Activated CD4-positive, alpha-beta T cell treated with anti-CD3 and anti-CD28 coated beads for 36 hours (primary cell): ENCODE results near the gene ISLR. TPM values are rescaled to one million over a fixed set of nuclear protein-coding genes. Genes with fewer than 3 reads are reported as not detected.
"Not testable (repeated sequence)": the region's sequence is repeated elsewhere in the genome, so short reads cannot be mapped to it uniquely, and the experiment has no call there.

Source experiments
- ATAC-seq: fragments of 200-7000 bp; cut with Tn5 transposase; one replicate; pipeline ENCODE4 v1.10.0; 2021; ENCODE audit warnings: mild to moderate bottlenecking, moderate library complexity
- CTCF ChIA-PET: fragments of 350-600 bp; sonication (Branson Sonifier 250); formaldehyde crosslinking; loops from one replicate; lab custom pipeline; 2021; ENCODE audit warnings: antibody characterized with exemption; lab: Charles Lee
- POLR2A ChIA-PET: fragments of 350-600 bp; sonication (Branson Sonifier 250); formaldehyde crosslinking; loops from one replicate; lab custom pipeline; 2021; ENCODE audit warnings: antibody characterized with exemption, inconsistent platforms; lab: Charles Lee
- DNase-seq: peaks from one replicate; pipeline ENCODE4 v3.0.0-alpha.2; 2020
- H3K27ac Mint-ChIP-seq: one replicate; pipeline ENCODE4 v1.8.0; 2021; ENCODE audit warnings: mixed read lengths
- H3K27me3 Mint-ChIP-seq: one replicate; pipeline ENCODE4 v1.8.0; 2021; ENCODE audit warnings: mixed read lengths
- H3K36me3 Mint-ChIP-seq: one replicate; pipeline ENCODE4 v1.8.0; 2021; ENCODE audit warnings: low read depth, mixed read lengths
- H3K4me1 Mint-ChIP-seq: one replicate; pipeline ENCODE4 v1.8.0; 2021; ENCODE audit warnings: mixed read lengths
- H3K4me3 Mint-ChIP-seq: one replicate; pipeline ENCODE4 v1.8.0; 2021; ENCODE audit warnings: mild to moderate bottlenecking, moderate library complexity, mixed read lengths
- H3K9me3 Mint-ChIP-seq: one replicate; pipeline ENCODE4 v1.8.0; 2021; ENCODE audit warnings: low read depth, mixed read lengths
- intact Hi-C, 2 experiments: fragments of 100-400 bp; cut with DNase I in 1 of 2; cut with micrococcal nuclease in 1 of 2; formaldehyde crosslinking; loops; one replicate each; pipeline versions ENCODE4 v1.14.2 to v1.15.1; 2022 to 2024; cut with DNase I, micrococcal nuclease
- total RNA-seq, 2 experiments: library from RNA; stranded (reverse); gene quantifications; one replicate each; pipeline ENCODE4 v1.2.3, GENCODE V29; 2021

The ISLR gene
- total RNA-seq, 2 experiments from 2014 or later, result not detected

GRCh38 chr15:74160390-74160789, 13.1 kb upstream of the ISLR start:
- intact Hi-C loops, result not testable (repeated sequence)

GRCh38 chr15:74162195-74162536, 11.3 kb upstream of the ISLR start:
- H3K4me3 Mint-ChIP-seq, intact Hi-C loops, H3K36me3 Mint-ChIP-seq, H3K27ac Mint-ChIP-seq, DNase-seq, H3K9me3 Mint-ChIP-seq, POLR2A ChIA-PET, ATAC-seq: not testable (repeated sequence)
- CTCF ChIA-PET, result interaction anchor here (0.9 to 1.3 kb wide), 3 partner anchors 9 to 198 kb away, joined by 3 to 5 read pairs (median 3); no protein-coding TSS in a partner anchor
- peaks cover 23% of the 10 kb centered on the region for H3K4me1 Mint-ChIP-seq
- peaks cover 25% of the 10 kb centered on the region for H3K27me3 Mint-ChIP-seq

More at GRCh38 chr15:74160390-74160789, 13.1 kb upstream of the ISLR start:
- CTCF ChIA-PET, result interaction anchor here (1.8 kb wide), 1 partner anchor 31 kb away, joined by 5 read pairs; no protein-coding TSS in a partner anchor
- DNase-seq, POLR2A ChIA-PET, H3K9me3 Mint-ChIP-seq, H3K27ac Mint-ChIP-seq, H3K36me3 Mint-ChIP-seq, H3K4me3 Mint-ChIP-seq, ATAC-seq: not testable (repeated sequence)
- peaks cover 25% of the 10 kb centered on the region for H3K27me3 Mint-ChIP-seq
- H3K4me1 Mint-ChIP-seq, result peaks cover 26% of the 10 kb centered on the region

GRCh38 chr15:74165461-74165860, 8.0 kb upstream of the ISLR start:
- intact Hi-C loops, result no loop called here
- CTCF ChIA-PET, result interaction anchor here (0.8 to 1.6 kb wide), 2 partner anchors 22 to 40 kb away, joined by 3 read pairs; no protein-coding TSS in a partner anchor

GRCh38 chr15:74167891-74168331, 5.6 kb upstream of the ISLR start:
- H3K27me3 Mint-ChIP-seq, result peaks cover 11% of the 10 kb centered on the region

More at GRCh38 chr15:74165461-74165860, 8.0 kb upstream of the ISLR start:
- POLR2A ChIA-PET, result no interaction called here
- Mint-ChIP-seq H3K4me1 (no peaks in the 10 kb centered on the region), H3K9me3 (no peaks in the 10 kb centered on the region), H3K27ac (no peak overlapping the region), H3K4me3 (no peak overlapping the region), H3K27me3 (peaks cover 16% of the 10 kb centered on the region), H3K36me3 (no peaks in the 10 kb centered on the region)
- ATAC-seq (no peak), DNase-seq (no peak)

GRCh38 chr15:74168711-74169126, 4.8 kb upstream of the ISLR start:
- ATAC-seq (no peak), DNase-seq (no peak)
- Mint-ChIP-seq H3K36me3 (no peaks in the 10 kb centered on the region), H3K9me3 (no peaks in the 10 kb centered on the region), H3K4me3 (no peak overlapping the region), H3K27ac (no peak overlapping the region), H3K4me1 (no peaks in the 10 kb centered on the region), H3K27me3 (peaks cover 8% of the 10 kb centered on the region)
- intact Hi-C loops, result no loop called here
- CTCF ChIA-PET, result interaction anchor here (0.6 kb wide), 1 partner anchor 199 kb away, joined by 3 read pairs; no protein-coding TSS in a partner anchor
- POLR2A ChIA-PET, result no interaction called here

More at GRCh38 chr15:74167891-74168331, 5.6 kb upstream of the ISLR start:
- ChIA-PET CTCF (interaction anchor here (0.6 kb wide), 1 partner anchor 467 kb away, joined by 3 read pairs; no protein-coding TSS in a partner anchor), POLR2A (no interaction called here)
- Mint-ChIP-seq H3K27ac (no peak overlapping the region), H3K9me3 (no peaks in the 10 kb centered on the region), H3K4me3 (no peak overlapping the region), H3K36me3 (no peaks in the 10 kb centered on the region), H3K4me1 (no peaks in the 10 kb centered on the region)
- intact Hi-C loops, result no loop called here
- no peak for DNase-seq
- no peak for ATAC-seq

GRCh38 chr15:74170071-74170844, 3.3 kb upstream of the ISLR start:
- Mint-ChIP-seq H3K36me3 (no peaks in the 10 kb centered on the region), H3K4me3 (no peak overlapping the region), H3K4me1 (no peaks in the 10 kb centered on the region), H3K27me3 (no peaks in the 10 kb centered on the region), H3K9me3 (no peaks in the 10 kb centered on the region), H3K27ac (no peak overlapping the region)
- ChIA-PET CTCF (no interaction called here), POLR2A (no interaction called here)
- DNase-seq, result no peak
- intact Hi-C loops, result no loop called here
- no peak for ATAC-seq

- no peak overlapping the region for H3K4me3 Mint-ChIP-seq
- no peaks in the 10 kb centered on the region for H3K36me3 Mint-ChIP-seq
- CTCF ChIA-PET, result interaction anchor here (1.2 kb wide), 1 partner anchor 9 kb away, joined by 3 read pairs; no protein-coding TSS in a partner anchor
- ATAC-seq, result no peak
- no peak overlapping the region for H3K27ac Mint-ChIP-seq
- intact Hi-C loops, result no loop called here
- no peaks in the 10 kb centered on the region for H3K27me3 Mint-ChIP-seq
- DNase-seq, result no peak
- POLR2A ChIA-PET, result no interaction called here
- no peaks in the 10 kb centered on the region for H3K9me3 Mint-ChIP-seq
- no peaks in the 10 kb centered on the region for H3K4me1 Mint-ChIP-seq
Measured at GRCh38 chr15:74170875-74171578, 2.5 kb upstream of the ISLR start.

- CTCF ChIA-PET, result interaction anchor here (1.2 kb wide), 1 partner anchor 10 kb away, joined by 3 read pairs; no protein-coding TSS in a partner anchor
- Mint-ChIP-seq H3K27me3 (no peaks in the 10 kb centered on the region), H3K27ac (no peak overlapping the region), H3K36me3 (no peaks in the 10 kb centered on the region), H3K4me3 (no peak overlapping the region), H3K4me1 (no peaks in the 10 kb centered on the region), H3K9me3 (no peaks in the 10 kb centered on the region)
- no peak for DNase-seq
- intact Hi-C loops, result no loop called here
- POLR2A ChIA-PET, result no interaction called here
- no peak for ATAC-seq
Measured at GRCh38 chr15:74171965-74172541, 1.5 kb upstream of the ISLR start.

DNA sequence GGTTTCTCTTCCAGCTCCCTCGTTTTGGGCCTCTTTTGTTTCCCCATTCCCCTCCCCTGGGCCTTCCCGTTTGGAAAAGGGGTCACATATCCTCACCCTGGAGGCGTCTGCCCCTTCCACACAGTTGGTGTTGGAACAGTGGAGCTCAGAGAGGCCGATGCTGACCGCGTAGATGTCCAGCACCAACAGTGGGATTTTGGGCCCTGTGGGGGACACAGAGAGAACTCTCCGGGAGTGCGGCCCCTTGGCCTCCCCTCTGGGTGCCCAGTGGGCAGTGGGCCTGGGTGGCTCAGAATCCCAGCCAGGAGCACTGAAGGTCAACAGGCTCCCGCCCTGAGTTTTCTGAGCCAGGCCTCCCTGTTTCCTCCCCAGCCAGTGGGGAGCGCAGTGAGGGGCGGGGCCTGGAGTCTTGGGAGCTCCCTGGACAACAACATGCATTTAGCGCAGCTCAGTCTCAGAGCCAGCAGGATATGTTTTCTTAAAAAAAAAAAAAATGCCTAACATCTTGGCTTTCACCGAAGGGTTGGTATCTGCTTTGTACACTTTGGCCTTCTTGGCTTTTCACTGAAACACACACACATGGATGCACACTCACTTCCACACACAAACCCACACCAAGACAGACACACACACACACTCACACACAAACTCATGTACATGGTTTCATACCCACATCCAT, 670 bp upstream of the ISLR start:
- Mint-ChIP-seq H3K4me1 (no peaks in the 10 kb centered on the region), H3K9me3 (no peaks in the 10 kb centered on the region), H3K27me3 (no peaks in the 10 kb centered on the region), H3K36me3 (no peaks in the 10 kb centered on the region), H3K4me3 (no peak overlapping the region), H3K27ac (no peak overlapping the region)
- CTCF ChIA-PET, result no interaction called here
- intact Hi-C loops, result no loop called here
- no peak for DNase-seq
- no peak for ATAC-seq
- POLR2A ChIA-PET, result no interaction called here

- Mint-ChIP-seq H3K27me3 (peaks cover 2% of the 10 kb centered on the region), H3K4me1 (no peaks in the 10 kb centered on the region), H3K9me3 (no peaks in the 10 kb centered on the region), H3K4me3 (no peak overlapping the region), H3K36me3 (no peaks in the 10 kb centered on the region), H3K27ac (no peak overlapping the region)
- intact Hi-C loops, result no loop called here
- ATAC-seq (no peak), DNase-seq (no peak)
- POLR2A ChIA-PET, result no interaction called here
- CTCF ChIA-PET, result no interaction called here
Measured at GRCh38 chr15:74174219-74174957, 878 bp downstream of the ISLR start.

DNA sequence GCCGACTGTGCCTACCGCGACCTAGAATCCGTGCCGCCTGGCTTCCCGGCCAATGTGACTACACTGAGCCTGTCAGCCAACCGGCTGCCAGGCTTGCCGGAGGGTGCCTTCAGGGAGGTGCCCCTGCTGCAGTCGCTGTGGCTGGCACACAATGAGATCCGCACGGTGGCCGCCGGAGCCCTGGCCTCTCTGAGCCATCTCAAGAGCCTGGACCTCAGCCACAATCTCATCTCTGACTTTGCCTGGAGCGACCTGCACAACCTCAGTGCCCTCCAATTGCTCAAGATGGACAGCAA, 1.4 kb downstream of the ISLR start:
- ChIA-PET CTCF (no interaction called here), POLR2A (no interaction called here)
- peaks cover 2% of the 10 kb centered on the region for H3K27me3 Mint-ChIP-seq
- DNase-seq (no peak), ATAC-seq (no peak)
- no peaks in the 10 kb centered on the region for H3K36me3 Mint-ChIP-seq
- H3K4me1 Mint-ChIP-seq, result no peaks in the 10 kb centered on the region
- intact Hi-C loops, result no loop called here
- no peak overlapping the region for H3K4me3 Mint-ChIP-seq
- H3K27ac Mint-ChIP-seq, result no peak overlapping the region
- H3K9me3 Mint-ChIP-seq, result no peaks in the 10 kb centered on the region
